ENCODE data around the gene RCAN2. TPM values are rescaled to one million over a fixed set of nuclear protein-coding genes. Genes with fewer than 3 reads are reported as not detected.

The RCAN2 gene
- total RNA-seq, 1 donor from 2014 or later, result 3.6 TPM

- DNase-seq (ENCODE audit: low read depth, low spot score), result peak; percentile 63
- peaks cover 17% of the 10 kb centered on the region for H3K4me1 Mint-ChIP-seq
- peaks cover 72% of the 10 kb centered on the region for H3K27me3 Mint-ChIP-seq (ENCODE audit: low read depth)
- no peaks in the 10 kb centered on the region for H3K9me3 Mint-ChIP-seq
- H3K27ac Mint-ChIP-seq (ENCODE audit: unreplicated experiment), result no peak overlapping the region
- peak; percentile 64 for TF ChIP-seq CTCF (conservative IDR thresholded peaks at IDR 0.05)
- H3K36me3 Mint-ChIP-seq (ENCODE audit: low read depth), result no peaks in the 10 kb centered on the region
- peak overlapping the region; percentile 80 for H3K4me3 Mint-ChIP-seq
These were observed 636 bp downstream of the RCAN2 start for GRCh38 chr6:46490425-46491200.

GRCh38 chr6:46486181-46486580 is 5.1 kb downstream of the RCAN2 start:
- no peak overlapping the region for H3K4me3 Mint-ChIP-seq
- TF ChIP-seq CTCF (conservative IDR thresholded peaks at IDR 0.05), result no peak
- no peak overlapping the region for H3K27ac Mint-ChIP-seq (ENCODE audit: unreplicated experiment)
- no peaks in the 10 kb centered on the region for H3K36me3 Mint-ChIP-seq (ENCODE audit: low read depth)
- no peaks in the 10 kb centered on the region for H3K9me3 Mint-ChIP-seq
- H3K4me1 Mint-ChIP-seq, result peaks cover 20% of the 10 kb centered on the region
- no peak for DNase-seq (ENCODE audit: low read depth, low spot score)
- H3K27me3 Mint-ChIP-seq (ENCODE audit: low read depth), result peaks cover 35% of the 10 kb centered on the region

GRCh38 chr6:46484081-46484820 is 7.0 kb downstream of the RCAN2 start:
- peak overlapping the region; percentile 10 for H3K4me3 Mint-ChIP-seq
- H3K9me3 Mint-ChIP-seq, result no peaks in the 10 kb centered on the region
- no peak overlapping the region for H3K27ac Mint-ChIP-seq (ENCODE audit: unreplicated experiment)
- peaks cover 20% of the 10 kb centered on the region for H3K27me3 Mint-ChIP-seq (ENCODE audit: low read depth)
- no peak for TF ChIP-seq CTCF (conservative IDR thresholded peaks at IDR 0.05)
- DNase-seq (ENCODE audit: low read depth, low spot score), result no peak
- H3K4me1 Mint-ChIP-seq, result peaks cover 11% of the 10 kb centered on the region
- H3K36me3 Mint-ChIP-seq (ENCODE audit: low read depth), result no peaks in the 10 kb centered on the region

- H3K4me3 Mint-ChIP-seq, result no peak overlapping the region
- no peak for DNase-seq (ENCODE audit: low read depth, low spot score)
- peaks cover 2% of the 10 kb centered on the region for H3K27me3 Mint-ChIP-seq (ENCODE audit: low read depth)
- TF ChIP-seq CTCF (conservative IDR thresholded peaks at IDR 0.05), result no peak
- H3K36me3 Mint-ChIP-seq (ENCODE audit: low read depth), result no peaks in the 10 kb centered on the region
- no peaks in the 10 kb centered on the region for H3K9me3 Mint-ChIP-seq
- H3K4me1 Mint-ChIP-seq, result no peaks in the 10 kb centered on the region
- no peak overlapping the region for H3K27ac Mint-ChIP-seq (ENCODE audit: unreplicated experiment)
These were observed 14.9 kb downstream of the RCAN2 start for GRCh38 chr6:46476301-46476700.

GRCh38 chr6:46473881-46474280 is 17.4 kb downstream of the RCAN2 start:
- H3K27me3 Mint-ChIP-seq (ENCODE audit: low read depth), result peaks cover 2% of the 10 kb centered on the region
- no peak for TF ChIP-seq CTCF (conservative IDR thresholded peaks at IDR 0.05)
- no peaks in the 10 kb centered on the region for H3K36me3 Mint-ChIP-seq (ENCODE audit: low read depth)
- H3K9me3 Mint-ChIP-seq, result no peaks in the 10 kb centered on the region
- no peaks in the 10 kb centered on the region for H3K4me1 Mint-ChIP-seq
- no peak overlapping the region for H3K4me3 Mint-ChIP-seq
- no peak for DNase-seq (ENCODE audit: low read depth, low spot score)
- H3K27ac Mint-ChIP-seq (ENCODE audit: unreplicated experiment), result no peak overlapping the region
